Measurements from ENCODE around the gene C17orf67.

DNA sequence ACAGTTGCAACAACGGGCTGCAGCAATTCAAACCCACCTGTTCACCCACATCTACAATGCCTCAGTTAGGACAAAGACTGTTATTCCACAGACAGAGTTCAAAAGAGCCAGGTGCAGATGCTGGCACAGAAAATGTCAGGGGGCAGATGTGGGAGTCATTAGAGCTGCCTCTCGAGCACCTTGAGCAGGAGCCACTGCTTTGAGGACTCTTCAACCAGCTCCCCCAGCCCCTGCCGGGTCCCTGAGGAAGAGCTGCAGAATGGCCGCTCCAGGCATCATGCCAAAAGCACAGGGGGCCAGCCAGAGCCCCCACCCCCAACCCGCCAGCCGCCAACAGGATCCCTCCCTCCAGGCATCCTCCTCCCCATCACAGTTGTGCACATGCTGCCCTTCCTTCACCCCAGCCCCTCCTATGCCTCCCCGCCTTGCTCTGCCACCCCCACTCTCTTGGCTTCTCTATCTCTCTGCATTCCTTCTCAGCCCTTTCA, 20.8 kb downstream of the C17orf67 start:
- TF ChIP-seq EZH2 (IDR thresholded peaks at IDR 0.05; ENCODE audit: borderline replicate concordance) (no peak), EZH2phosphoT487 (IDR thresholded peaks at IDR 0.05; ENCODE audit: low read depth, severe bottlenecking, unreplicated experiment) (no peak)
- TF ChIP-seq, protein P1, sequence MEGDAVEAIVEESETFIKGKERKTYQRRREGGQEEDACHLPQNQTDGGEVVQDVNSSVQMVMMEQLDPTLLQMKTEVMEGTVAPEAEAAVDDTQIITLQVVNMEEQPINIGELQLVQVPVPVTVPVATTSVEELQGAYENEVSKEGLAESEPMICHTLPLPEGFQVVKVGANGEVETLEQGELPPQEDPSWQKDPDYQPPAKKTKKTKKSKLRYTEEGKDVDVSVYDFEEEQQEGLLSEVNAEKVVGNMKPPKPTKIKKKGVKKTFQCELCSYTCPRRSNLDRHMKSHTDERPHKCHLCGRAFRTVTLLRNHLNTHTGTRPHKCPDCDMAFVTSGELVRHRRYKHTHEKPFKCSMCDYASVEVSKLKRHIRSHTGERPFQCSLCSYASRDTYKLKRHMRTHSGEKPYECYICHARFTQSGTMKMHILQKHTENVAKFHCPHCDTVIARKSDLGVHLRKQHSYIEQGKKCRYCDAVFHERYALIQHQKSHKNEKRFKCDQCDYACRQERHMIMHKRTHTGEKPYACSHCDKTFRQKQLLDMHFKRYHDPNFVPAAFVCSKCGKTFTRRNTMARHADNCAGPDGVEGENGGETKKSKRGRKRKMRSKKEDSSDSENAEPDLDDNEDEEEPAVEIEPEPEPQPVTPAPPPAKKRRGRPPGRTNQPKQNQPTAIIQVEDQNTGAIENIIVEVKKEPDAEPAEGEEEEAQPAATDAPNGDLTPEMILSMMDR (IDR thresholded peaks at IDR 0.05; ENCODE audit: poor library complexity), result no peak
